HepG2 (cell line): ENCODE measurements around the gene KCNAB1. TPM values are rescaled to one million over a fixed set of nuclear protein-coding genes. Genes with fewer than 3 reads are reported as not detected.

ENCODE experiments used
- ATAC-seq: fragments of 200-7000 bp; cut with Tn5 transposase; 3 replicates; pipeline ENCODE4 v1.9.1; 2020; ENCODE audit warnings: mild to moderate bottlenecking, moderate library complexity
- BruUV-seq: library from RNA; stranded (reverse); fragments of 400-500 nt; replicated peaks from 2 replicates; lab custom pipeline; 2021; lab: Mats Ljungman, UMichigan
- CTCF ChIA-PET: fragments of 300-600 bp; formaldehyde crosslinking; extraction: SDS; loops from one replicate; lab custom pipeline; 2021; ENCODE audit warnings: low total read pairs, inconsistent platforms, low intra/inter-chr PET ratio; lab: Yijun Ruan, JAX
- POLR2A ChIA-PET: fragments of 350-600 bp; sonication (Branson Sonifier 250); formaldehyde crosslinking; loops from one replicate; lab custom pipeline; 2020; ENCODE audit warnings: antibody characterized with exemption, inconsistent platforms; lab: Yijun Ruan, JAX
- DNase-seq: peaks from one replicate; pipeline ENCODE4 v3.0.0-alpha.2; 2015; ENCODE audit warnings: low spot score
- FAIRE-seq: peaks from 3 replicates; lab custom pipeline; 2011; peaks lifted over from hg19 to GRCh38; lab: Jason Lieb, UNC
- H2AFZ ChIP-seq: one replicate; pipeline ENCODE4 v1.6.1; 2011; ENCODE audit warnings: low read length, inconsistent platforms
- H3K27ac ChIP-seq: fragments of 300-600 bp; 3 replicates; pipeline ENCODE4 v1.8.0; 2011; ENCODE audit warnings: mixed run types, mild to moderate bottlenecking, mixed read lengths, low read length, inconsistent platforms; ENCODE audit not compliant: insufficient read depth; ENCODE audit errors: extremely low read length
- H3K27me3 ChIP-seq, 2 experiments: fragments of 200-600 bp in 1 of 2; 2 replicates in 1 of 2; 3 replicates in 1 of 2; pipeline versions ENCODE4 v1.6.0 to v1.8.0; 2011; ENCODE audit warnings: low read length in 2 of 2, mild to moderate bottlenecking in 2 of 2, moderate library complexity in 2 of 2, inconsistent platforms in 1 of 2; ENCODE audit not compliant: insufficient read depth in 2 of 2, control insufficient read depth in 1 of 2
- H3K36me3 ChIP-seq, 2 experiments: fragments of 200-600 bp in 1 of 2; replicated peaks in 1 of 2; 2 replicates in 1 of 2; 3 replicates in 1 of 2; pipeline versions ENCODE4 v1.5.1 to v1.8.0; 2011; ENCODE audit warnings: low read length in 2 of 2, inconsistent platforms in 1 of 2; ENCODE audit not compliant: insufficient read depth in 2 of 2, control insufficient read depth in 1 of 2
- H3K4me1 ChIP-seq: 2 replicates; pipeline ENCODE4 v1.5.1; 2012; ENCODE audit warnings: low read length, inconsistent platforms; ENCODE audit not compliant: insufficient read depth
- H3K4me2 ChIP-seq: 2 replicates; pipeline ENCODE4 v1.6.0; 2011; ENCODE audit warnings: low read depth, low read length, inconsistent platforms
- H3K4me3 ChIP-seq, 3 experiments: fragments of 200-600 bp in 1 of 3; sonication (generic), shearing (Covaris generic) in 1 of 3; replicated peaks in 1 of 3; 2 replicates each; pipeline ENCODE4 v1.5.1; 2011 to 2016; ENCODE audit warnings: low read length in 3 of 3, inconsistent platforms in 2 of 3, low read depth in 2 of 3, mild to moderate bottlenecking in 2 of 3, control low read depth in 1 of 3, mixed read lengths in 1 of 3; ENCODE audit not compliant: insufficient read depth in 1 of 3
- H3K79me2 ChIP-seq: one replicate; pipeline ENCODE4 v1.6.1; 2011; ENCODE audit warnings: low read length, inconsistent platforms; ENCODE audit not compliant: insufficient read depth
- H3K9ac ChIP-seq: 2 replicates; pipeline ENCODE4 v1.6.0; 2011; ENCODE audit warnings: mild to moderate bottlenecking, low read depth, low read length, inconsistent platforms; ENCODE audit not compliant: insufficient read depth
- H3K9me3 ChIP-seq: 2 replicates; pipeline ENCODE4 v1.5.1; 2012; ENCODE audit warnings: mild to moderate bottlenecking, low read length
- H4K20me1 ChIP-seq: 2 replicates; pipeline ENCODE4 v1.6.0; 2011; ENCODE audit warnings: inconsistent platforms, mild to moderate bottlenecking, low read length, moderate library complexity; ENCODE audit not compliant: insufficient read depth
- DBP ChIP-seq: sonication (generic); formaldehyde crosslinking; IDR thresholded peaks from 2 replicates; pipeline ENCODE4 v1.4.0; 2020; ENCODE audit warnings: missing genetic modification reagents; ENCODE audit errors: not compliant biosample characterization
- GLMP ChIP-seq: sonication (generic); formaldehyde crosslinking; IDR thresholded peaks from 2 replicates; pipeline ENCODE4 v1.9.0; 2021; ENCODE audit warnings: missing genetic modification reagents, mild to moderate bottlenecking, borderline replicate concordance
- KDM3A ChIP-seq: IDR thresholded peaks from 2 replicates; pipeline ENCODE4 v1.6.1; 2018; ENCODE audit warnings: low read depth, missing compliant biosample characterization
- PHF21A ChIP-seq: sonication (generic); formaldehyde crosslinking; IDR thresholded peaks from 2 replicates; pipeline ENCODE4 v1.5.0; 2020; ENCODE audit warnings: mild to moderate bottlenecking, missing genetic modification reagents
- TFE3 ChIP-seq: IDR thresholded peaks from 2 replicates; pipeline ENCODE4 v1.6.1; 2016
- ZNF10 ChIP-seq: sonication (generic); formaldehyde crosslinking; IDR thresholded peaks from 2 replicates; pipeline ENCODE4 v1.4.0; 2020; ENCODE audit warnings: mild to moderate bottlenecking, low read depth, missing genetic modification reagents, borderline replicate concordance
- ZNF180 ChIP-seq: sonication (generic); formaldehyde crosslinking; IDR thresholded peaks from 2 replicates; pipeline ENCODE4 v1.4.0; 2020; ENCODE audit warnings: low read depth, missing genetic modification reagents, borderline replicate concordance
- ZNF678 ChIP-seq: sonication (generic); formaldehyde crosslinking; IDR thresholded peaks from 2 replicates; pipeline ENCODE4 v1.4.0; 2020; ENCODE audit warnings: mild to moderate bottlenecking, missing genetic modification reagents
- ZNF780A ChIP-seq: sonication (generic); formaldehyde crosslinking; IDR thresholded peaks from 2 replicates; pipeline ENCODE4 v1.8.0; 2022; ENCODE audit warnings: mild to moderate bottlenecking, missing genetic modification reagents, moderate library complexity
- WGBS: methylation state at CpG from one replicate; pipeline ENCODE4 v1.1.6; 2017; ENCODE audit warnings: low lambda C conversion rate; 5-methylcytosine and 5-hydroxymethylcytosine counted together
- in situ Hi-C: cut with HindIII; loops from 2 replicates; pipeline ENCODE4 v1.10.0; 2017; ENCODE audit warnings: low pct_unique_long_range_greater_than_20kb; ENCODE audit not compliant: extremely low pct_ligation_motif_present
- intact Hi-C: fragments of 100-400 bp; cut with micrococcal nuclease; formaldehyde crosslinking; loops from one replicate; pipeline ENCODE4 v1.10.0; 2022; ENCODE audit not compliant: unreplicated experiment
- polyA plus RNA-seq, 8 experiments: library from polyadenylated mRNA; depleted of rRNA in 3 of 8; stranded (reverse) in 7 of 8; unstranded in 1 of 8; fragments of >200 nt; fragmentation: Illumina TruSeq in 4 of 8; extraction: Trizol in 4 of 8; gene quantifications; 2 replicates each; pipeline versions ENCODE4 v1.2.1 to v1.2.3, GENCODE V29; 2011 to 2016; ENCODE audit warnings: low read depth in 4 of 8, missing spikeins in 1 of 8, mixed read lengths in 1 of 8; ENCODE audit not compliant: insufficient read depth in 1 of 8
- total RNA-seq, 5 experiments: library from RNA; depleted of rRNA; stranded (reverse); fragments of >200 nt; fragmentation: Illumina TruSeq; extraction: Trizol; gene quantifications; 2 replicates each; pipeline ENCODE4 v1.2.3, GENCODE V29; 2016; ENCODE audit warnings: low read depth in 1 of 5
- TF ChIP-seq, protein P1 (sequence below): sonication (generic); formaldehyde crosslinking; conservative IDR thresholded peaks from 2 replicates; pipeline ENCODE4 v1.8.1; 2023; ENCODE audit warnings: missing genetic modification reagents
- TF ChIP-seq, protein P2 (sequence below): sonication (generic); formaldehyde crosslinking; IDR thresholded peaks from 2 replicates; pipeline ENCODE4 v1.4.0; 2020; ENCODE audit warnings: missing genetic modification reagents

Gene KCNAB1
- total and polyA plus RNA-seq, 2 of the 13 experiments (the other 11 are each of a cell fraction or from before 2014, with no cell fraction given) = not detected

GRCh38 chr3:156253150-156253549 lies 132.8 kb downstream of the KCNAB1 start:
- H3K79me2 ChIP-seq = no peaks in the 10 kb centered on the region
- BruUV-seq = no TSS peak
- ATAC-seq (no peak), FAIRE-seq (no peak), DNase-seq (no peak)
- POLR2A ChIA-PET = no interaction called here
- CTCF ChIA-PET = no interaction called here
- intact Hi-C loops = no loop called here
- no peak overlapping the region for H3K4me2 ChIP-seq
- H2AFZ ChIP-seq = no peak overlapping the region
- no peak overlapping the region for H3K4me3 ChIP-seq
- no peak for TF ChIP-seq ZNF678 (CRISPR knock-in tag)
- no peak for TF ChIP-seq PHF21A (CRISPR knock-in tag)
- TF ChIP-seq ZNF180 (CRISPR knock-in tag) = no peak
- TF ChIP-seq KDM3A = no peak
- TF ChIP-seq TFE3 (CRISPR knock-in tag) = no peak
- no peak for TF ChIP-seq DBP (CRISPR knock-in tag)
- no peak for TF ChIP-seq GLMP (CRISPR knock-in tag)
- TF ChIP-seq, protein P1, sequence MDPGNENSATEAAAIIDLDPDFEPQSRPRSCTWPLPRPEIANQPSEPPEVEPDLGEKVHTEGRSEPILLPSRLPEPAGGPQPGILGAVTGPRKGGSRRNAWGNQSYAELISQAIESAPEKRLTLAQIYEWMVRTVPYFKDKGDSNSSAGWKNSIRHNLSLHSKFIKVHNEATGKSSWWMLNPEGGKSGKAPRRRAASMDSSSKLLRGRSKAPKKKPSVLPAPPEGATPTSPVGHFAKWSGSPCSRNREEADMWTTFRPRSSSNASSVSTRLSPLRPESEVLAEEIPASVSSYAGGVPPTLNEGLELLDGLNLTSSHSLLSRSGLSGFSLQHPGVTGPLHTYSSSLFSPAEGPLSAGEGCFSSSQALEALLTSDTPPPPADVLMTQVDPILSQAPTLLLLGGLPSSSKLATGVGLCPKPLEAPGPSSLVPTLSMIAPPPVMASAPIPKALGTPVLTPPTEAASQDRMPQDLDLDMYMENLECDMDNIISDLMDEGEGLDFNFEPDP = no peak
- no peak for TF ChIP-seq ZNF780A
- TF ChIP-seq ZNF10 (CRISPR knock-in tag) = no peak
- TF ChIP-seq, protein P2, sequence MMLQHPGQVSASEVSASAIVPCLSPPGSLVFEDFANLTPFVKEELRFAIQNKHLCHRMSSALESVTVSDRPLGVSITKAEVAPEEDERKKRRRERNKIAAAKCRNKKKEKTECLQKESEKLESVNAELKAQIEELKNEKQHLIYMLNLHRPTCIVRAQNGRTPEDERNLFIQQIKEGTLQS (CRISPR knock-in tag) = no peak
- in situ Hi-C loops = no loop called here
- H3K4me1 ChIP-seq = peaks cover 11% of the 10 kb centered on the region; the same call in 1 of the 2 replicates
- no peak overlapping the region for H3K9ac ChIP-seq
- no peak overlapping the region for H3K27ac ChIP-seq
- H3K36me3 ChIP-seq = no peaks in the 10 kb centered on the region
- H3K9me3 ChIP-seq = no peaks in the 10 kb centered on the region
- 0% methylated on average over 1 of the region's 1 CpG for WGBS
- no peaks in the 10 kb centered on the region for H3K27me3 ChIP-seq
- no peaks in the 10 kb centered on the region for H4K20me1 ChIP-seq
